Measurements from ENCODE around the gene EYA2. TPM values are rescaled to one million over a fixed set of nuclear protein-coding genes. Genes with fewer than 3 reads are reported as not detected.
"Not testable (repeated sequence)": the region's sequence is repeated elsewhere in the genome, so short reads cannot be mapped to it uniquely, and the experiment has no call there.

EYA2 gene
- total RNA-seq, 2 experiments from 2014 or later = not detected

DNA sequence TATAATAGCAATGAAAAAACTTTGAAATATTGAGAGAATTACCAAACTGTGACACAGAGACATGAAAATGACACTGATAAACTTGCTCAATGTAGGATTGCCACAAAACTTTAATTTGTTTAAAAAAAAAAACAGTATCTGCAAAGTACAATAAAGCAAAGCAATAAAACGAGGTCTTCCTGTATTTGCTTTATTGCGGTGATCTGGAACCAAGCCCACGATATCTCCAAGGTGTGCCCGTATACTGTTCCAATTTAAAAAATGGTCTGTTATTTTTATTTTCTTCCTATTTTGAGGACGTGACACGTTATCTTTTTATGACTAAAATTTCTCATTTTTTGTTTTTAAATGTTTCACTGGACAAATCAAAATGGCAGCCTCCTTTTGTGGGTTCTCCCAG, 25.5 kb downstream of the EYA2 start:
- H3K36me3 Mint-ChIP-seq (ENCODE audit: low read depth) = no peaks in the 10 kb centered on the region
- intact Hi-C loops (cut with micrococcal nuclease) = no loop called here
- CTCF ChIA-PET = no interaction called here
- H3K9me3 Mint-ChIP-seq = no peaks in the 10 kb centered on the region
- H3K27ac Mint-ChIP-seq = no peak overlapping the region
- no peak overlapping the region for H3K4me3 Mint-ChIP-seq
- no peak for DNase-seq
- no peaks in the 10 kb centered on the region for H3K4me1 Mint-ChIP-seq (ENCODE audit: low read depth)
- H3K27me3 Mint-ChIP-seq (ENCODE audit: low read depth) = peaks cover 12% of the 10 kb centered on the region

DNA sequence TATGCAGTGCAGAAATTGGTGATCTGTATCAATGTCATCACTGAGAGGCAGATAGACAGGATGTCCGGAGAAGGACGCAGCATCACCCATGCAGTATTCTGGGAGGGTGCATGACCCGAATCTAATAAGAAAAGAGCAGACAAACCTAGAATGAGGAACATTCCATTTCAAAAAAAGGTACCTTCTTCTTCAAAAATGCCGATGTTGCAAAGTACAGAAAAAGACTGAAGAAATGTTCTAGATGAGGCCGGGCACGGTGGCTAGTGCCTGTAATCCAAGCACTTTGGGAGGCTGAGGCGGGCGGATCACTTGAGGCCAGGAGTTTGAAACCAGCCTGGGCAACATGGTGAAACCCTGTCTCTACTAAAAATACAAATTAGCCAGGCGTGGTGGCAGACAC, 28.2 kb downstream of the EYA2 start:
- DNase-seq; H3K4me3 Mint-ChIP-seq; H3K4me1 Mint-ChIP-seq (ENCODE audit: low read depth); H3K36me3 Mint-ChIP-seq (ENCODE audit: low read depth); CTCF ChIA-PET; intact Hi-C loops (cut with micrococcal nuclease); H3K9me3 Mint-ChIP-seq; H3K27ac Mint-ChIP-seq: not testable (repeated sequence)
- H3K27me3 Mint-ChIP-seq (ENCODE audit: low read depth) = peaks cover 11% of the 10 kb centered on the region

DNA sequence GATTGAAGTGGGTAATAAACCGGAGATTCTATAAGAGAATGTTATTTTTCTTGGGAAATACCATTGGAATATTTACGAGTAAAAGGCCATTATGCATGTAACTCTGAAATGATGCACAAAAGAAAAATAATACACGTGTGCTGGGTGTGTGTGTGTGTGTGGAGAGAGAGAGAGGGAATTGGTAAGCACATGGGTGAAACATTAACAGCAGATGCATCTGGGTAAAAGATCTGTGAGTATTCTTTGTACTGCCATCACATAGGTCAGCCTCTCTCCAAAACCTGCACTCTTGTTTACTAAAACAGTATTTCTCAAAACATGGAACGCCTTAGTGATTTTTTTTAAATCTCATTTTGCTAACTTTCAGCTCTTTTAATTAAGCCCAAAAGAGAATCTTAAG, 28.9 kb downstream of the EYA2 start:
- CTCF ChIA-PET = no interaction called here
- no peak for DNase-seq
- Mint-ChIP-seq H3K36me3 (ENCODE audit: low read depth) (no peaks in the 10 kb centered on the region), H3K4me3 (no peak overlapping the region), H3K9me3 (no peaks in the 10 kb centered on the region), H3K27ac (no peak overlapping the region), H3K4me1 (ENCODE audit: low read depth) (no peaks in the 10 kb centered on the region), H3K27me3 (ENCODE audit: low read depth) (peaks cover 11% of the 10 kb centered on the region)
- intact Hi-C loops (cut with micrococcal nuclease) = no loop called here

DNA sequence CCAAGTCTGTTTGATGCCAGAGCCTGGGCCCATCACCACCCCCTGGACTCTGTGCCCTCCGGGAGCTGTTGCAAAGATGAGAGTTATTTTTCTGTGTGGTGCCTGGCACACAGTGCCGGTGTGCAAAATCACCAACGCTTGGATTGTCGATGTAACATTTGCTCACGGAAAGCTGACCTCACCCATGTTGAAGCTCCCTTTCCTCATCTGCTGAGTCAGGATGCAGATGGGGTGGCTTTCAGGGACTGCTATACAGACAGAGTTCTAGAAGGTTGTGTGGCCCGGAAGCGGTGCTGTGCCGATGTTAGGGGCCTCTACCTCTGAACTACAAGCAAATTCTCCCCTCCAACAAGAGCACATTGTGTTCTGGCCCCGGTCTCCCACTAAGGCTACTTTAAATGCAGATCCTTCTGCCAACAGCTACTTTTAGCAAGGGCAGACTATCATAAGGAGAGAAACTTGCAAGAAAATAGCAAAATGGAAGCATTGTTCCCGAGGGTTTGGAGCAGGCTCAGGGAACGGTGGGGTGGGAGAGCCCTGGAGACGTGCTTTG, 34.0 kb downstream of the EYA2 start:
- DNase-seq = no peak
- peaks cover 10% of the 10 kb centered on the region for H3K27me3 Mint-ChIP-seq (ENCODE audit: low read depth)
- H3K27ac Mint-ChIP-seq = no peak overlapping the region
- no peaks in the 10 kb centered on the region for H3K36me3 Mint-ChIP-seq (ENCODE audit: low read depth)
- no peaks in the 10 kb centered on the region for H3K4me1 Mint-ChIP-seq (ENCODE audit: low read depth)
- intact Hi-C loops (cut with micrococcal nuclease) = no loop called here
- no peak overlapping the region for H3K4me3 Mint-ChIP-seq
- no peaks in the 10 kb centered on the region for H3K9me3 Mint-ChIP-seq
- CTCF ChIA-PET = interaction anchor here (1.0 kb wide), 1 partner anchor 344 kb away, joined by 4 read pairs; no protein-coding TSS in a partner anchor

DNA sequence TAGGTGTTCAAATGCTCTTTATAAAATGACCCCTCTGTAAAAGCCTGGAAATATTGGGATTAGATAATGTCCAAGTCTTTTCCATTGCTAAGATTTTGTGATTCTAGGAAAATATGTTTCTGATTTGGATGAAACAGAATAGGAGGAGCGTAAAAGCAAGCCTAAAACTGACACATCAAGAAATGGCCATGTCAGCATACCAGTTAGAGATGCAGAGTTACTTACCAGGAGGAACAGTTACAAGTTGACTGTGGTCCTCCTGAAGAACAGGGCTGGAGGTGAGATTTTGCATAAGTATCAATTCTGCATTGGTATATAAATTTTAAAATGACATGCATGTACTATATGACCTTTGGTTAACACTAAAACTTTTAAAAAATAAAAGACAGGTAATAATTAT, 35.3 kb downstream of the EYA2 start:
- no peaks in the 10 kb centered on the region for H3K9me3 Mint-ChIP-seq
- DNase-seq = no peak
- H3K36me3 Mint-ChIP-seq (ENCODE audit: low read depth) = no peaks in the 10 kb centered on the region
- no peaks in the 10 kb centered on the region for H3K4me1 Mint-ChIP-seq (ENCODE audit: low read depth)
- CTCF ChIA-PET = no interaction called here
- H3K4me3 Mint-ChIP-seq = no peak overlapping the region
- peaks cover 11% of the 10 kb centered on the region for H3K27me3 Mint-ChIP-seq (ENCODE audit: low read depth)
- intact Hi-C loops (cut with micrococcal nuclease) = no loop called here
- no peak overlapping the region for H3K27ac Mint-ChIP-seq

DNA sequence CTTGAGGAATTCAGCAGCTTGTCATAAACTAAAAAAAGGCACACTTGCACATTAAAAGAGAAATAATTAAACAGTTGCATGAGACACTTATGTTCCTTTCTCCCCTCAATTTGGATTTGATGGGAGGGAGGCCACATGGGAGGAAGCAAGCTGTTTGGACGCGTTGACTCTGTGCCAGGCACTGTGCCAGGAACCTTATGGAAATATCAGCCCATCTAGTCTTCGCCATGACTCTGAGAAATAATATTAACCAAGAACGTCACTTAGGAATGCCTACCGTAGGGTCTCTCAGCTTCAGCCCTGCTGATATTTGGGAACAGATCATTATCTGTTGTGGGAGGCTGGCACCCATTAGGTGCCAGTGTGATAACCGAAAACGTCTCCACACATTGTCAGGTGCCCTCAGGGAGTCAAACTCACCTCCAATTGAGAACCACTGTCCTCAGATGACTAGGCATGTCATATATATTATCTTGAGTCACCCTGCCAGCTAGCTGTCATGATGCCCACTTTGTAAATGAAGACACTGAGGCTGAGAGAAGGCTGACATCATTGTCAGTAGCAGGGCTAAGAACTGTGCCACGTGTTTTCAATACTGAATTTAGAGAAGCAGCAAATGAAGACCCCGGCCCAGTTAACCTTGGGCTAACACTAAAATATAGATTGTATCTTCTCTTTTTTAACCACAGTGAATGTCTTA, 36.1 kb downstream of the EYA2 start:
- H3K4me1 Mint-ChIP-seq (ENCODE audit: low read depth) = no peaks in the 10 kb centered on the region
- intact Hi-C loops (cut with micrococcal nuclease) = no loop called here
- no peaks in the 10 kb centered on the region for H3K9me3 Mint-ChIP-seq
- DNase-seq = no peak
- CTCF ChIA-PET = no interaction called here
- no peak overlapping the region for H3K4me3 Mint-ChIP-seq
- peaks cover 8% of the 10 kb centered on the region for H3K27me3 Mint-ChIP-seq (ENCODE audit: low read depth)
- H3K36me3 Mint-ChIP-seq (ENCODE audit: low read depth) = no peaks in the 10 kb centered on the region
- H3K27ac Mint-ChIP-seq = no peak overlapping the region

DNA sequence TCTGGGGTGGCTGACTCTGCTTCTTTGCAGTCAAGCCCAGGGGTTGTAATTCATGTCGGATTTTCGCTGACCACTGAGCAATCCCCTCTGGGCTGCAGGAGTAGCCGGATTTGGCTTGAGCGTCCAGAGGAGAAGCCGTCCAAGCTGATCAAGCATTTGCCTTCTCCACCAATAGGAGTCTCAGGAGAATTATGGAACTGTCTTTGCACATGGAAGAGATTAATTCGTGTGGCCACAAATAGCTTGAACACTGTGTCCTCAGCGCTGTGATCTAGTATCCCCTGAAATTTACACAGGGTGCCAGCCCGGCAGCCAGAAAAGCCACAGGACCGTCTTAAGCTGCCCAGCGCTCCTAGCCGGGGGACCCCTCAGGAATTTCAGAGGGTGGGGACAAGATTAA, 37.1 kb downstream of the EYA2 start:
- no peak overlapping the region for H3K27ac Mint-ChIP-seq
- H3K4me3 Mint-ChIP-seq = no peak overlapping the region
- CTCF ChIA-PET = no interaction called here
- no peaks in the 10 kb centered on the region for H3K4me1 Mint-ChIP-seq (ENCODE audit: low read depth)
- H3K36me3 Mint-ChIP-seq (ENCODE audit: low read depth) = no peaks in the 10 kb centered on the region
- intact Hi-C loops (cut with micrococcal nuclease) = no loop called here
- H3K27me3 Mint-ChIP-seq (ENCODE audit: low read depth) = peaks cover 8% of the 10 kb centered on the region
- H3K9me3 Mint-ChIP-seq = no peaks in the 10 kb centered on the region
- DNase-seq = no peak

DNA sequence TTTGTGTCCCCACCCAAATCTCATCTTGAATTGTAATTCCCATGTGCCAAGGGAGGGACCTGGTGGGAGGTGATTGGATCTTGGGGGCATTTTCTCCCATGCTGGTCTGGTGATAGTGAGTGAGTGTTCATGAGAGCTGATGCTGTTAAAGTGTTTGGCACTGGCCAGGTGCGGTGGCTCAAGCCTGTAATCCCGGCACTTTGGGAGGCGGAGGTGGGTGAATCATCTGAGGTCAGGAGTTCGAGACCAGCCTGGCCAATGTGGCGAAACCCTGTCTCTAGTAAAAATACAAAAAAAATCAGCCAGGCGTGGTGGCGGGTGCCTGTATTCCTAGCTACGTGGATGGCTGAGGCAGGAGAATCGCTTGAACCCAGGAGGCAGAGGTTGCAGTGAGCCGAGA, 37.8 kb downstream of the EYA2 start:
- H3K9me3 Mint-ChIP-seq; DNase-seq; H3K4me1 Mint-ChIP-seq (ENCODE audit: low read depth); intact Hi-C loops (cut with micrococcal nuclease); H3K36me3 Mint-ChIP-seq (ENCODE audit: low read depth); H3K27me3 Mint-ChIP-seq (ENCODE audit: low read depth); H3K27ac Mint-ChIP-seq; CTCF ChIA-PET; H3K4me3 Mint-ChIP-seq: not testable (repeated sequence)

DNA sequence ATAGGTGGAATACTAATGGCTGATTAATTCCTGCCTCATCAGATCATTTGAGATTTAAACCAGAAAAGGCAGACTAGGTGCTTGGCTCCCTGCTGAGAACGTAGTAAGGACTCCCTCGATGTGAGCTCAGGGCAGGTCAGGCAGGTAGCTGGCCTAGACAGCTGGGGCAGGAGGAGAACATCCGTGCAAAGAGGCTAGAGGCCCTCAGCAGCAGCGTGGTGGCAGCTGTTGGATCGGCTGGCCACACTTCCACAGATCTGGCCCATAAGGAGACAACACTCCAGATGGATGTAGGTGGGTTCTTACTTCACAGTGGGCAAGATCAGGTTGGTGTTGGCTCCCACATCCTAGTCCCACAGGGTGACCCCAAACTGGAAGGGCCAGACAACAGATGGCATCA, 38.5 kb downstream of the EYA2 start:
- intact Hi-C loops (cut with micrococcal nuclease) = no loop called here
- no peak overlapping the region for H3K27ac Mint-ChIP-seq
- no peak for DNase-seq
- peaks cover 8% of the 10 kb centered on the region for H3K27me3 Mint-ChIP-seq (ENCODE audit: low read depth)
- CTCF ChIA-PET = interaction anchor here (0.7 kb wide), 1 partner anchor 180 kb away, joined by 3 read pairs; no protein-coding TSS in a partner anchor
- no peaks in the 10 kb centered on the region for H3K9me3 Mint-ChIP-seq
- H3K4me3 Mint-ChIP-seq = no peak overlapping the region
- H3K4me1 Mint-ChIP-seq (ENCODE audit: low read depth) = no peaks in the 10 kb centered on the region
- no peaks in the 10 kb centered on the region for H3K36me3 Mint-ChIP-seq (ENCODE audit: low read depth)

DNA sequence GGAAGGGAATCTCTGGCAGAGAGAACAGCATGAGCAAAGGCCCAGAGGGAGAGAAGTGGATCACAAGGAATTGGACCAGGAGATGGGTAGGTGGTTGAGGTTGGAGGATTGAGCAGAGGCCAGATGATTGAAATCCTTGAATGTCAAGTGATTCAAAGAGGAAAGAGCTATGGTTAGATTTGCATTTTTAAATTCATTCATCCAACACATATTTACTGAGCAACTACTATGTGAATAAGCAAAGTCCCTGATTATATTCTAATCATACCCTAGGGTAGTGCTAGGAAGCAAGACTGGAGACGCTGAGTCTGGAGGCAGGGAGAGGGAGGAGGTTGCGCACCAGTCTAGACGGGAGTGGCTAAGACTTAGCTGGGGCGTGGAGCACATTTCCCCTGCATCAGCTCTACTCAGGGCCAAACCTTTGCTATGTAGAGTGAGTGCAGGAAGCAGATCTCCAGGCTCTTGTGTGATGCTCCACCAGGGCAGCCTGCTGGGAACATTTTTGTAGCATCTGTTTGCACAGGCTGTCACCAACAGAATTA, 40.2 kb downstream of the EYA2 start:
- Mint-ChIP-seq H3K9me3 (no peaks in the 10 kb centered on the region), H3K36me3 (ENCODE audit: low read depth) (no peaks in the 10 kb centered on the region), H3K27me3 (ENCODE audit: low read depth) (peaks cover 8% of the 10 kb centered on the region), H3K4me3 (no peak overlapping the region), H3K4me1 (ENCODE audit: low read depth) (no peaks in the 10 kb centered on the region), H3K27ac (no peak overlapping the region)
- intact Hi-C loops (cut with micrococcal nuclease) = no loop called here
- no peak for DNase-seq
- CTCF ChIA-PET = no interaction called here

DNA sequence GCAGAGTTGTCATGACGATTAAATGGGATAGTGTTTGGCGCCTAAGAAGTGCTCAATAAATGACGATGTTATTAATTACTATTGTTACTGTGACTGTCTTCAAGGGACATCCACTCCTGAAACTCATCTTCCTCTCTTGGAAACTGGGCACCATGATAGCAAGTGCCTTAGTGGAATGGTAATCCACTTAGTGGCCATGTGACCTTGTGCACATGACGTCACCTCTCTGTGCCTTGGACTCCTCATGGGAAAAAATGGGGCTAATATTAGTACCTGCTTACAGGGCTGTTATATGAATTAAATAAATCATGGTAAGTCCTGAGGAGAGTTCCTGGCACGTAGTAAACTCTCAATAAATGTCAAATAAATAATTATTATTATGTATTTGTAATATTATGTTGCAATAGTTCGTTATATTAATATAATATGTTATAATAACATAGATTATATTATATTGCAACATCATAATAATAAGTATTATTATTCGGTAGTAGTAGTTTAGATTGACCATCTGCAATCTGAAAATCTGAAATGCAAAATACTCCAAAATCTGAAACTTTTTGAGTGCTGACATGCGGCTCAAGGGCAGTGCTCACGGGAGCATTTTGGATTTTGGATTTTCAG, 40.9 kb downstream of the EYA2 start:
- Mint-ChIP-seq H3K27ac (no peak overlapping the region), H3K4me1 (ENCODE audit: low read depth) (no peaks in the 10 kb centered on the region), H3K4me3 (no peak overlapping the region), H3K9me3 (no peaks in the 10 kb centered on the region), H3K27me3 (ENCODE audit: low read depth) (peaks cover 8% of the 10 kb centered on the region), H3K36me3 (ENCODE audit: low read depth) (no peaks in the 10 kb centered on the region)
- CTCF ChIA-PET = no interaction called here
- DNase-seq = no peak
- intact Hi-C loops (cut with micrococcal nuclease) = no loop called here

DNA sequence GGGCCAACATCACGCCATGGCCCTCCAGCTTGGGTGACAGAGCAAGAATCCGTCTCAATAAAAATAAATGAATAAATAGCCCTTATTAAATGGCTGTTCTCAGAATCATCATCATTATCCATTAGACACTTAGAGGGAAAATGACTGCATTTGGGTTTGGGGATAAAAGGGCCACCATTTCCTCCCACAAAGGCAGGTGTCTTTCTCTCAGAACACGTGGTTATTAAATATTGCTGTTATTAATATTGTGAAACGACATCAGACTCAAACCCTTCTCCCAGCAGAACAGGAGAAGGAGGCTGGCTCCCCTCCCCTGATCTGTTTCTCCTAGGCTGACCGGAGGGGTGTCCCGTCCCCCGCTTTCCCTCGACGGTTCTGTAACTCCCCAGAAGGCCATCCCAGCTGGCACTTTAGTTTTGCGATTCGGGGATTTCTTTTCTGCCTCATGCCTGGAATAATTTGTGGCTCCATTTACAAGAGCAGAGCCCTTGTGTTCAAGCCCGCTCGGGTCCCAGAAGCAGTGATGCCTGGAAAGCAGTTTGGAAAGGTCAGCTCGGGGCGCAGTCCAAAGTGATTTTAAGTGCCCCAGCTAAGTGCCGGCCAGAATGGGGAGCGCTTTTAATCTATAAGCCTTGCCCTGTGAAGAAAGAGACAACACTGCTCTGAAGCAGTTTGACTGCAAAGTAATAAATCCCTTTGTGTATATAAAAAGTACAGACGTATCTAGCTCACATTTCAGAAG, 41.9 kb downstream of the EYA2 start:
- no peak overlapping the region for H3K4me3 Mint-ChIP-seq
- peaks cover 8% of the 10 kb centered on the region for H3K27me3 Mint-ChIP-seq (ENCODE audit: low read depth)
- CTCF ChIA-PET = interaction anchor here (0.9 kb wide), 1 partner anchor 9 kb away, joined by 3 read pairs; no protein-coding TSS in a partner anchor
- intact Hi-C loops (cut with micrococcal nuclease) = no loop called here
- H3K36me3 Mint-ChIP-seq (ENCODE audit: low read depth) = no peaks in the 10 kb centered on the region
- H3K27ac Mint-ChIP-seq = no peak overlapping the region
- no peaks in the 10 kb centered on the region for H3K4me1 Mint-ChIP-seq (ENCODE audit: low read depth)
- no peaks in the 10 kb centered on the region for H3K9me3 Mint-ChIP-seq
- DNase-seq = no peak

Measured in activated naive CD4-positive, alpha-beta T cell treated with anti-CD3 and anti-CD28 coated beads for 36 hours (primary cell).